ENCODE data around the gene MITF. TPM values are rescaled to one million over a fixed set of nuclear protein-coding genes. Genes with fewer than 3 reads are reported as not detected.

Gene MITF
- total RNA-seq, 1 experiment from 2014 or later, result 3.3 TPM

- no peak for DNase-seq (ENCODE audit: extremely low read depth, low read depth)
Measured at GRCh38 chr3:69751074-69751476, 11.8 kb downstream of the MITF start.

GRCh38 chr3:69752241-69752640 is 13.0 kb downstream of the MITF start:
- DNase-seq (ENCODE audit: extremely low read depth, low read depth), result no peak

- no peak for DNase-seq (ENCODE audit: extremely low read depth, low read depth)
Measured at GRCh38 chr3:69753179-69753775, 14.0 kb downstream of the MITF start.

GRCh38 chr3:69755795-69756194 is 16.5 kb downstream of the MITF start:
- no peak for DNase-seq (ENCODE audit: extremely low read depth, low read depth)

- DNase-seq (ENCODE audit: extremely low read depth, low read depth), result no peak
Measured at GRCh38 chr3:69761896-69762767, 22.9 kb downstream of the MITF start.

DNA sequence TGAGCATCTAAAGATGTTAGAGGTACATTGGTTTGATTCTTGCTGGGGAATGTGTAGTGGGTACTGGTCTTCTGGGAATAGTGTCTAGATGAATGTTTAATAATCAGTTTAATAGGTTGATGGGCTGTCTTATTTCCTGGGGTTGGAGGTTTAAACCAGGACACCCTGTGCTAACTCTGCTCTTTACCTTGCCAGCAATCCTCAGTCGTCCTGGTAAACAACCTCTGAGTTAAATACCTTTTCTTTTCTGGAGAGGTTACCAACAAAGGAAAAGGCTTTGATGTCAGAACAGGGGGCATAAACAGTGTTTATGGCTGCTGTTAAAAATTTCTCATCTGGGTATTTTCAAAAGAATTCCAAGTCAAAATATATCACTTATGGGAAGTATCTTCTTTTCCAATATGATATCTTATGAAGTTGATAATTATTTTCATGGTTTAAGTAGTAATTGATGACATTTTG is 23.5 kb downstream of the MITF start:
- no peak for DNase-seq (ENCODE audit: extremely low read depth, low read depth)

DNA sequence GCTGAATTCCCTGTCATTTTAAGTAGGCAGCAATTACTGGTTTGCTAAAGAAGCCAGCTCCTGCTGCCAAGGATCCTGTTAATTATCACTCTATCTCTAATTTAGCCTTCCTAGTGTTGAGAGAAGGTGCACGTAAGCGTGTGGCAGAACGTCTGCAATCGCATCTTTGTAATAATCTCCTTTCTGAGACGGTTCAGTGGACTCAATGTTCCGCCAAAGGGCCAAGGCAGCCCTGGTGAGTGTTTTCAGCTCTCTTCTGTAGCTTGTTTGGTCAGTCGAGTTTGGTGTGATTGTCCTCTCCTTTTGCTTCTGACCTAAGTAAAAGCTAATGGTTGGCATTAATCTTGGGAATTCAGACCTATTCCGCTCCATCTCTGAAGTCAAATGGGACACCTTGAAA is 24.2 kb downstream of the MITF start:
- DNase-seq (ENCODE audit: extremely low read depth, low read depth), result no peak

- DNase-seq (ENCODE audit: extremely low read depth, low read depth), result no peak
Measured at GRCh38 chr3:69764121-69764741, 25.0 kb downstream of the MITF start.

DNA sequence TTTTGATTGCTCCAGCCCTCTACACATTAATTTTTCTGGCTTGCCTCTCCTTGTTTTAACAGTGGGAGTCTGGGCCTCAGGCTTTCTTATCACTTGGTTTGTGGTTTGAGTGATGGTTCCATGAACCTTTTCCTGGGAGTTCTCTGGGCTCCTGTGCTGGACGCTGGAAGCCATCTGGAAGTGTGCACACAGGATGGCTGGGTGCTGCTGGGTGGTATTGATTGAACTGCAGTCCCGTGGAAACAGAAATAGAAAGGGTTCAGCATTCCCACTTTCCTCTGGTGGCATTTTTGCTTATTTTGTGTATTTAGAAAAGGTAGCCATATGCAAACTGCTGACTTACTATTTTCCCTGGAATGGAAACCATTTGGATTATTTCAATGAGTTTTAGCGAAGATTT is 25.6 kb downstream of the MITF start:
- DNase-seq (ENCODE audit: extremely low read depth, low read depth), result no peak

DNA sequence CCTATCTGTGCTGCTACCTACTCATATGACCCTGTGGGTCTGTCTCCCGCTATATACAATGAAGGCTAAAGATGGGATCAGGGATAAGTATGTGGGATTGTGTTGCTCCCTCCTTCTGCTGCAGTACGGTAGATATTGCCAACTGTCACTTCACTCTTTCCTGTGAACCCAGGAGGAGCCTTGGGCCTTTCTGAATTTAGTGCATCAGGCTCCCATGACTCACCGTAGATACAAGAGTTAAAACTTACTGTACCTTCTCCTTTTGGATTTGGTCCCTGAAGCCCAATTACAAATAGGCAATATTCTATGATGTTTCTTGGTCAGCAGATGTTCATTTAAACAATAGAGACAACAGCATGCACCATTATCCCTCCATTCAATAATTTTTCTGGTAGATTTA is 27.4 kb downstream of the MITF start:
- DNase-seq (ENCODE audit: extremely low read depth, low read depth), result no peak

DNA sequence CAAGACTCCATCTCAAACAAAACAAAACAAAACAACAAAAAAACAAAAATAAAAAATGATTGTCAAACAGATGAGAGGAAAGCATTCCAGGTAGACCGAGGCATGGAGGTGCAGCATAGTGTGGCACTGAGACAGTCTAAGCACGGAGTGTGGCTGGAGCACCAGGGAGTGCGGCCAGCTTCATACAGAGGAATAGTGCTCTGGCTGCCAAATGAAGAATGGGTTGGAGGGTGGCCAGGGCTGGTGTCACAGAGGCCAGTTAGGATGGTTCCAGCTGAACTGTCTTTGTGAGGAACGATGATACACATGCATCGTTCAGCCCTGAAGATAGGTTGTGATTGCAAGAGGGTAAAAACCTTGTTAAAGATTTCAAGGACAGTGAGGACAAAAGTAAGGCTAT is 28.3 kb downstream of the MITF start:
- no peak for DNase-seq (ENCODE audit: extremely low read depth, low read depth)

- DNase-seq (ENCODE audit: extremely low read depth, low read depth), result no peak
Measured at GRCh38 chr3:69768438-69768837, 29.2 kb downstream of the MITF start.

DNA sequence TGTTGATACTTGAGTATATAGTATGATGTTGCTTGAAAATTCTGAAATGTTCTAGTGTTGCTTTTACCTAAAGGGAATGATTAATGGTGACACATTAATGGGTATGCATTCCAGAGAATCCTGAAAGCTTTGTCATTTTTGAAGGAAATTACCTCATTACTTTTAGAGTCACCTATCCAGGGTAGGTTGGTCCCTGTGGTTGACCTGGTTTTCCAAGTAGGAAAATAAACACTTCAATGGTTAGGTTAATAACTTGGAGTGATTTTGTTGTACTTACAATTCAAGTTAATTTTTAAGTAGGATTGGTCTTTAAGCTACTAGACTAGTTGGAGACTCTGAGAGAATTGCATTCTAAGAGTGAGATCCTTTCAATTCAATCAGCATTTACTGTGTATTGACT is 31.0 kb downstream of the MITF start:
- no peak for DNase-seq (ENCODE audit: extremely low read depth, low read depth)

DNA sequence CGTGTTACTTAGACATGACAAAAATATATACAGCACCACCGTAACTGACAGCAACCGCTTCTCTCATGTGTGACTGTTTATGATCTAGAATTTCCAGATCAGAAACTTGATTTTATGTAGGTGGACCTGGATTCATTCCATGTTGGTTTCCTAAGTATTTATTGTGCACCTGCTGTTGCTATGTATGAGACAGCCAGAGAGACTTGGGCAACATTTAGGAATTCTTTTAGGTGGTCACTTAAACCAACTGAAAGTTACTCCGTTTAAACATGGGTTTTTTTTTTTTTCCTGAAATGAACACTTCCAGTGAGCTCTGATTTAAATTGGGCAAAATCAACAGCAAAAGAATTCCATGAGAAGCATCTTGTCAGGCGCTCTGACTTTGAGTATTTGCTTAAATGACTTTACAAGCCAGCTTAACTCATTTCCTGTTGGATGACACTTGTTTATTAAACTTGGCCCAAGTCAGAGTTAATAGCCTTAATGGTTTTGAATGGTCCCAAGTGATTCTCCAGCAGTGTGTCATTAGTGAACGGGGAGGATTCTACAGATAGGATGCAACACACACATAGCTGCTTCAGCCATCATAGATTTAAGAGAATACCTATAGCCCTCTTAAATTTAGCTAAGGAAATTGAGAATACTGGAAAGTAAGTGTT is 31.8 kb downstream of the MITF start:
- no peak for DNase-seq (ENCODE audit: extremely low read depth, low read depth)

GRCh38 chr3:69772152-69772867 is 33.0 kb downstream of the MITF start:
- DNase-seq (ENCODE audit: extremely low read depth, low read depth), result no peak

GRCh38 chr3:69774029-69774428 is 34.8 kb downstream of the MITF start:
- DNase-seq (ENCODE audit: extremely low read depth, low read depth), result no peak

DNA sequence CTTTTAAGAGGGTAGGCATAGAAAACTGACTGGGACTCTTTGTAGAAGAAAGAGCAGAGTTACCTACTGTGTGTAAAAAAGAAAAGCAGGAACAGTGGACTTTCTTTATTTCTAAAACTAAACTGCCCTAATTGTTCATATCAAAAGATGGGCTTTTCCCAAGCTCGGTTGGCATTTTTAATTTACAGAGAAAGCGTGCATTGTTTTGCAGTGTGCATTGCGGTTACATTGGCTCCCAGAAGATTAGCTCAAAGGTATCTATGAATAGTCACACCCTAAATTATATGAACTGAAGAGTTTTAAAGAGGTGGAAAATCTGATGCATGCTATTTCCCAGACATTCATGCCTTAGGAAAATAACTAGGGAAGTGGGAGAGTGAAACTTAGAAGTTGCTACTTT is 36.5 kb downstream of the MITF start:
- no peak for DNase-seq (ENCODE audit: extremely low read depth, low read depth)

GRCh38 chr3:69776289-69776688 is 37.0 kb downstream of the MITF start:
- no peak for DNase-seq (ENCODE audit: extremely low read depth, low read depth)

GRCh38 chr3:69776920-69777581 is 37.8 kb downstream of the MITF start:
- no peak for DNase-seq (ENCODE audit: extremely low read depth, low read depth)

- DNase-seq (ENCODE audit: extremely low read depth, low read depth), result no peak
Measured at GRCh38 chr3:69777582-69777967, 38.3 kb downstream of the MITF start.
